ENCODE data around the gene POLDIP2. TPM values are rescaled to one million over a fixed set of nuclear protein-coding genes. Genes with fewer than 3 reads are reported as not detected.

Gene POLDIP2
- total RNA-seq, 4 donors from 2014 or later: 66.8 to 102 (median 90.9) TPM

GRCh38 chr17:28404461-28404811 is 47.1 kb upstream of the POLDIP2 start:
- Histone ChIP-seq H3K27me3 (no peaks in the 10 kb centered on the region), H3K27ac (no peak overlapping the region), H3K9me3 (no peaks in the 10 kb centered on the region), H3K36me3 (peaks cover 0 to 28% (median 0%) of the 10 kb centered on the region in 3 donors), H3K4me3 (no peak overlapping the region), H3K4me1 (peaks cover 12 to 37% (median 18%) of the 10 kb centered on the region in 3 donors)
- no peak for DNase-seq
- WGBS, 2 donors: 85 to 100% methylated on average over 2 to 5 of the region's 5 CpGs
- intact Hi-C loops (cut with DNase I): no loop called here
- TF ChIP-seq CTCF (IDR thresholded peaks at IDR 0.05): no peak
- TF ChIP-seq POLR2A (IDR thresholded peaks at IDR 0.05): no peak

GRCh38 chr17:28404007-28404406 is 46.7 kb upstream of the POLDIP2 start:
- intact Hi-C loops (cut with DNase I): no loop called here
- Histone ChIP-seq H3K4me3 (no peak overlapping the region), H3K27ac (no peak overlapping the region), H3K4me1 (peaks cover 12 to 37% (median 18%) of the 10 kb centered on the region in 3 donors), H3K9me3 (no peaks in the 10 kb centered on the region), H3K36me3 (peaks cover 0 to 32% (median 0%) of the 10 kb centered on the region in 3 donors), H3K27me3 (no peaks in the 10 kb centered on the region)
- DNase-seq: no peak
- no peak for TF ChIP-seq POLR2A (IDR thresholded peaks at IDR 0.05)
- no peak for TF ChIP-seq CTCF (IDR thresholded peaks at IDR 0.05)
- 74 to 77% methylated on average over 2 of the region's 2 CpGs for WGBS, 2 donors

GRCh38 chr17:28402844-28403243 is 45.5 kb upstream of the POLDIP2 start:
- Histone ChIP-seq H3K27me3 (no peaks in the 10 kb centered on the region), H3K4me1 (peaks cover 11 to 36% (median 18%) of the 10 kb centered on the region in 3 donors), H3K27ac (no peak overlapping the region), H3K36me3 (peaks cover 0 to 42% (median 0%) of the 10 kb centered on the region in 3 donors), H3K9me3 (no peaks in the 10 kb centered on the region), H3K4me3 (no peak overlapping the region)
- TF ChIP-seq CTCF (IDR thresholded peaks at IDR 0.05) (no peak), POLR2A (IDR thresholded peaks at IDR 0.05) (no peak)
- intact Hi-C loops (cut with DNase I): no loop called here
- 79 to 89% methylated on average over 6 of the region's 6 CpGs for WGBS, 2 donors
- no peak for DNase-seq

GRCh38 chr17:28402224-28402630 is 44.9 kb upstream of the POLDIP2 start:
- intact Hi-C loops (cut with DNase I): no loop called here
- Histone ChIP-seq H3K27ac (no peak overlapping the region), H3K4me3 (no peak overlapping the region), H3K4me1 (peaks cover 9 to 29% (median 18%) of the 10 kb centered on the region in 3 donors), H3K27me3 (no peaks in the 10 kb centered on the region), H3K36me3 (peaks cover 0 to 48% (median 0%) of the 10 kb centered on the region in 3 donors), H3K9me3 (no peaks in the 10 kb centered on the region)
- DNase-seq: no peak
- 25 to 43% methylated on average over 2 to 3 of the region's 3 CpGs for WGBS, 2 donors
- no peak for TF ChIP-seq POLR2A (IDR thresholded peaks at IDR 0.05)
- no peak for TF ChIP-seq CTCF (IDR thresholded peaks at IDR 0.05)

GRCh38 chr17:28399808-28400207 is 42.5 kb upstream of the POLDIP2 start:
- no peaks in the 10 kb centered on the region for H3K9me3 ChIP-seq
- H3K4me3 ChIP-seq: no peak overlapping the region
- WGBS, 2 donors: 92 to 100% methylated on average over 2 to 4 of the region's 4 CpGs
- intact Hi-C loops (cut with DNase I): no loop called here
- peaks cover under 1 to 5% (median under 1%) of the 10 kb centered on the region in 3 donors for H3K4me1 ChIP-seq
- H3K27me3 ChIP-seq: no peaks in the 10 kb centered on the region
- no peak for DNase-seq
- no peak overlapping the region for H3K27ac ChIP-seq
- peaks cover 0 to 71% (median 5%) of the 10 kb centered on the region in 3 donors for H3K36me3 ChIP-seq
- TF ChIP-seq POLR2A (IDR thresholded peaks at IDR 0.05): no peak
- TF ChIP-seq CTCF (IDR thresholded peaks at IDR 0.05): no peak
